HS-27A (cell line): ENCODE measurements around the gene CLN6.
"Not testable (repeated sequence)": the region's sequence is repeated elsewhere in the genome, so short reads cannot be mapped to it uniquely, and the experiment has no call there.

Experiments used
- DNase-seq: peaks from one replicate; pipeline ENCODE4 v3.0.0-alpha.2; 2012; ENCODE audit warnings: low read depth, missing footprints

Gene CLN6

DNA sequence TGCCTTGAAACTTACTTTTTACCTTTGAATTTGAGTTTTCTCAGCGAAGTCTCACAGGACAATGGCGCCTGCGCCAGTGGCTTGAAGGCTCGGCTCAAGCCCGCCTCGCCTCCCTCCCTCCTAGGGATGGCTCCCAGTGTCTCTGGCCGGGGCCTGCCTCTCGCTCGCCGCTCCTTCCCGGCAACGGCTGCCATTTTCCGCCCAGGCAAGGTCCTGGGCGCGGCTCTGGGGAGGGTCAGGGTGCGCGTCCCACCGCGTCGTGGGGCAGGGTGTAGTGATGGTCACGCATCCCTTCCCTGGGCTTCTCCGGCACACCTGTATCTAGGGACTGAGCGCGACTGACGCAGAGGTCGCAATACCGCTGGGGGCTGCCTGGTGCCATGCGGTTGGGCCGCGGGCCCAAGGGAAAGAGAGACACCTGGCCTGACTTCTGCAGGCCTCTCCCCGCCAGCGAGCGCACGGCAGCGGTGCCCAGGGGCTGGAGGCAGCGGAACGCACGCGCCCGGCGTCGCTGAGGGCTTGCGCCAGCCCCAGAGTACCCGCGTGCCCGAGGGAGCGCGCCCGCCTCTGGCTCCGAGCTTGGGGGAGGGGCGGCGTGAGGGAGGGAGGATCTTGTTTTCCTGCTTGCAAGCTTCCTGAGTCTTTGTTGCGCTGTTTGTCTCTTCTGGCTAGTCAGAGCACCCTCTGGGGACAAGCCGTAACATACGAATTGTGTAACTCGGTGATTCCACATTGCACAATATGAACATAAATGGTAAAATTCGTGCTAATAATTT, 27.3 kb upstream of the CLN6 start:
- DNase-seq = no peak

DNA sequence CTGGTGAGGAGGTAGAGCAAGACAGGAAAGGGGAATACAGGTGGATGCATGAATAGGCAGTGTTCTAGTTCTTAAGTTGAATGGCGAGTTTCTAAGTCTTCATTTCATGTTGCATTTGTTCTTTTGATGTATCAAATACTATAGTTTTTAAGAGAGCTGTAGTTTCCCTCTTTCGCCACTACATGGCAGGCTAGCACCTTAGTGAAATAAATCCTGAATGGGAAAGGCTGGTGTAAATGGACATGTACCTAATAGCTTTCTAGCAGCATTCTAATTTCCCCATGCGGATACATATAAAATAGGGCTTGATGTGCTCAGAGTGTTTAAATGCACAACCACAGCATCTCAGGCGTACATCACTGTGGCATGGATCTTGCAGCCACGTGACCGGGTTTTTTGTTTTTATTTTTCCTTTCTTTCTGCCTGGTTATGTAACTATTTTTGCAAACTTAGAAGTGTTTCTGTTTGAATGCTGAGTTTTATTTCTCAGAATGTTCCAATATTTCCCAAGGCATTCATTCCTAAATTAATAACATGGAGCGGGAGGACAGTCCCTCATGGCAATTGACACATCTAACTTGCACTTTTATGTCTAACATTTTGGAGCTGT, 23.5 kb upstream of the CLN6 start:
- no peak for DNase-seq

DNA sequence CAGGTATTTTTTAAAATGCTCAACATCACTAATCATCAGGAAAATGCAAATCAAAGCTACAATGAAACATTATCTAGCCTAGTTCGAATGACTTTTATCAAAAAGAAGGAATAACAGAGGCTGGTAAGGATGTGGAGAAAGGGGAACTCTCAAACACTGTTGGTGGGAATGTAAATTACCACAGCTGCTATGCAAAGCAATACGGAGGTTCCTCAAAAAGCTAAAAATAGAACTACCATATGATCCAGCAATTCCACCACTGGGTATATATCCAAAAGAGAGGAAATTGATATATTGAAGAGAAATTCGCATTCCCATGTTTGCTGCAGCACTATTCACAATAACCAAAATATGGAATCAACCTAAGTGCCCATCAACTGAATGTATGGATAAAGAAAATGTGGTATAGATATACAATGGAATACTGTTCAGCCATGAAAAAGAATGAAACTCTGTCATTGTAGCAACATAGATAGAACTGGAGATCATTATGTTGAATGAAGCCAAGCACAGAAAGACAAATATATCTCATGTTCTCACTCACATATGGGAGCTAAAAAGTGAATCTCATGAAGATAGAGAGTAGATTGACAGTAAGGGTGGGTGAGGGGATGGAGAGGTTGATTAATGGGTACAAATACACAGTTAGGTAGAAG, 19.7 kb upstream of the CLN6 start:
- DNase-seq = no peak

DNA sequence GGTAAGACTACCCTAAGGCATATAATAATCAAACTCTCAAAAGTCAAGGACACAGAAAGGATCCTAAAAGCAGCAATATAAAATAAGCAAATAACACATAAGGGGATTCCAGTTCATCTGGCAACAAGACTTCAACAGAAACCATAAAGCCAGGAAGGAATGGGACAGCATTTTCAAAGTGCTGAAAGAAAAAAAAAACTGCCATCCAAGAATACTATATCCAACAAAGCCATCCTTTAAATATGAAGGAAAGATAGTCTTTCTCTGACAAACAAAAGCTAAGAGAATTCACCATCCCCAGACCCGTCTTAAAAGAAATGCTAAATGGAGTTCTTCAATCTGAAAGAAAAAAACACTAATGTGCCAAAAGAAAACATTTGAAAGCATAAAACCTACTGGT, 14.7 kb upstream of the CLN6 start:
- DNase-seq = no peak

DNA sequence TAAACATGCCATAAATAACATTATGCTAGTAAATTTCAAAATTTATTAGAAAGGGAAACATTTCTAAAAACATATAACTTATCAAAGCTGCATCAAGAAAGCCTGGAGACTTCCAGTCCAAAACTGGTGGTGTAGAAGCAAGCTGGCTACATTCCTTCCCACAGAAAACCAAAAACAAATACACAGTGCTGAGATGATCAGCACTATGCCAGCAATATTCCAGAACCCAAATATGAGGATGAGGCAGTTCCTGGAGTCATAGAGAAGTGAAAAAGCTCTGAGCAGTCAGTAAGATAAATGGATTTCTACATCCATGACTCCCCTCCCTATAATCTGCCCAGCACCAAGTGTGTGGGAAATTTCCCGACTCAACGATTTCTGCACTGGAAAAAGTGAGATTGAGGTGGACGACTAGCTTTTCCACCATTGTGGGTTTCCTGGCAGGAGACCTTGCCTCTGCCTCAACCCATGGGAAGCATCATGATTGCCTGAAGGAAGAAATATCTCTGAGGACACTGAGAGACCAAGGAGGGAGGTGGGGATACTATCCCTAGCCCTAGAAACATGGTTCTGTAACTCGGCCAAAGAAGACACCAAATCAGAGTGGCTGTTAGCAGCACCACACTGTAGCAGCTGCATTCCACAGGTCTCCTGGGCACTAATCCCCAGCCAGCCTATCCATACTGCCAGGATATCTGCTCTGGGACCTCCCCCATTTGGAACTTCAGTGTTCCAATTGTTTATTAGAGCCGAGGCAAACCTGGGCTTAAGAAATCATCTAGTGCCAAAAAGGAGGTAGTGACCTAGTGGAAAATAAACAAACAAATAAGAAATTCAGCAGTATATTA, 11.8 kb upstream of the CLN6 start:
- DNase-seq = no peak

DNA sequence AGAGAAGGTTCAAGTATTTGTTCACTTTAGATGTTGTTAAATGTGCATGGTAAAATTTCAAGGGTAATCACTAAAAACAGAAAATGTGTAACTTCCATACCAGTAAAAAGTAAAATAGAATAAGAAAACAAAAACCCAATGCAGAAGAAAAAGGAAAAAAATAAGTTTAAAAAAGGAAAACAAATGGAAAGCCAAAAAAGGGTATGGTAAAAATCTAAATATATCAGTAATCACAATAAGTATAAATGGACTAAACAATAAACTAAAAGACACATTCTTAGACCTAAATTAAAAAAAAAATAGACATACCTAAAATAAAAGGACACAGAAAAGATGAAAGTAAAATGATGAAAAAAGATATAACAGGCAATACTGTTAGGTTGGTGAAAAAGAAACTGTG, 9.5 kb upstream of the CLN6 start:
- DNase-seq = no peak

DNA sequence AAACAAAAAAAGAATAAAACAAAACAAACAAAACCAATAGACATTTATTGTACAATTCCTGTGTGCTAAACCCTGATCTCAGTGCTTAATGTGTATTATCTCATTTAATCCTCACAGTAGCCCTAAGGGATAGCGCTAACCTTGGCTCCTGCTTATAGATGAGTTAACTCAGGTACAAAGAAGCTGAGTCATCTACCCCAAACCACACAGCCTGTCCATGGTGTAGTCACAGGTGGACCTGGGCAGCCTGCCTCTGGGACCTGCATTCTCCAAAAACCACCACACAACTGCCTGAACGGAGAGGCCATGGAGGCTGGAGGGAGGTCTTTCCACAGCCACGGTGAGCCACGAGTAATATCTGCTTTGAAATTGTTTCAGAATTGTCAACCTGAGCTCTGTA, 5.5 kb upstream of the CLN6 start:
- DNase-seq = no peak

DNA sequence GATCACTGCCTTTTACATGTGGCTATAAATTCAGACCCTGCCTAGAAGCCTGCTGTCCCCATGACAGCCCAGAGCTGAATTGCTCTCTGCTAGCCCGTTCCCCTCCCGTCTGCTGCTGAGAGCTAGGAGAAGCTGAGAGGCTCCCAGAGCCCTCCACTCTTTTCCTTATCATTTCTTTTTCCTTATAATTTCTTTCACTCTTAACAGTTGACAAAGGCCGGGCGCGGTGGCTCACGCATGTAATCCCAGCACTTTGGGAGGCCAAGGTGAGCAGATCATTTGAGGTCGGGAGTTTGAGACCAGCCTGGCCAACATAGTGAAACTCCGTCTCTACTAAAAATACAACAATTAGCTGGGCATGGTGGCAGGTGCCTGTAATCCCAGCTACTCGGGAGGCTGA, 5.0 kb upstream of the CLN6 start:
- not testable (repeated sequence) for DNase-seq

DNA sequence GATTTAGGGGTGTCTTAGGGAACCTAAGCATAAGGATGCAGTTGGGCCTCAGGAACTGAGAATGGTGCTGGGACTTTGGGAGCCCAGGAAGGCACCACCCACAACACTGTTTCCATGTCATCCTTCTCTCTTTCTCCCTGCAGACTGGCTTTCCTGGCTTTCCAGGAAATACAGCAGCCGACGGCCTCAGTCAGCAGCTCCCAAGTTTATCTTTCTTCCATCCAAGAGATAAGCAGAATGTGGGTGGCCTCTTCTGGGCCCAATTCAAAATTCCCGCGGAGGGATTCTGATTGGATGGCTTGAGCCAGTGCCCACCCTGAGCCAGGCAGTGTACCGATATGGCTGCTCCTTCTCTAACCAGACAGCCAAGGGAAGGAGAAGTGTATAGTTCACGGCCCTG, 4.5 kb upstream of the CLN6 start:
- DNase-seq = no peak

DNA sequence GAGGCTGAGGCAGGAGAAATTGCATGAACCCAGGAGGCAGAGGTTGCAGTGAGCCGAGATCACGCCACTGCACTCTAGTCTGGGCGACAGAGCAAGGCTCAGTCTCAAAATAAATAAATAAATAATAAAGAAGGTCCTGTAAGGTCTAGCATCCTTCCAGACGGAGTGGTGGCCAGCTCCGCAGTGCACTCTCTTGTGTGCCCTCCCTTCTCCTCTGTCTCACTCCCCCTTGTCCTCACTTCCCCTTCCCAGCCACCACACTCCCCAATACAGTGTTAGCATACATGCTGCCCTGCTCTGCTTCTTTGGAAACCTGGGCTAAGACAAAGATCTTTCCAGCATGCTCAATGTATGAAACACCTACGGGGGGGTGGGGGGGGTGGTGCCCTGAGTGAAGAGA, 3.4 kb upstream of the CLN6 start:
- no peak for DNase-seq

DNA sequence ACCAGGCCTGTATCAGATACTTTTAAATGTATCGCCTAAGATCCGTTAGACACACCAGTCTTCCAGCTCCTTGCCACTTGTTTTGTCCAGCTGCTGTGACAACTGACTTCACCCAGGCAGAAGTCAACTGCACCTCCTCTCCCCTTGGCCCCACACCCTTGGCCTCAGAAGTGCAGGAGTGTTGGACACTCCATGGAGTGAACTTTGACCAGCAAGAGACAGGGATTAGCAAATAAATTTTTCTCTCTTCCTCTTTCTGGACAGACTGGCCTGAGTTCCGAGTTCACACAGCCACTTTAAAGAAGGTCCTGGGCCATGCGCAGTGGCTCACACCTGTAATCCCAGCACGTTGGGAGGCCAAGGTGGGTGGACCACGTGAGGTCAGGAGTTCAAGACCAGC, 2.9 kb upstream of the CLN6 start:
- no peak for DNase-seq

DNA sequence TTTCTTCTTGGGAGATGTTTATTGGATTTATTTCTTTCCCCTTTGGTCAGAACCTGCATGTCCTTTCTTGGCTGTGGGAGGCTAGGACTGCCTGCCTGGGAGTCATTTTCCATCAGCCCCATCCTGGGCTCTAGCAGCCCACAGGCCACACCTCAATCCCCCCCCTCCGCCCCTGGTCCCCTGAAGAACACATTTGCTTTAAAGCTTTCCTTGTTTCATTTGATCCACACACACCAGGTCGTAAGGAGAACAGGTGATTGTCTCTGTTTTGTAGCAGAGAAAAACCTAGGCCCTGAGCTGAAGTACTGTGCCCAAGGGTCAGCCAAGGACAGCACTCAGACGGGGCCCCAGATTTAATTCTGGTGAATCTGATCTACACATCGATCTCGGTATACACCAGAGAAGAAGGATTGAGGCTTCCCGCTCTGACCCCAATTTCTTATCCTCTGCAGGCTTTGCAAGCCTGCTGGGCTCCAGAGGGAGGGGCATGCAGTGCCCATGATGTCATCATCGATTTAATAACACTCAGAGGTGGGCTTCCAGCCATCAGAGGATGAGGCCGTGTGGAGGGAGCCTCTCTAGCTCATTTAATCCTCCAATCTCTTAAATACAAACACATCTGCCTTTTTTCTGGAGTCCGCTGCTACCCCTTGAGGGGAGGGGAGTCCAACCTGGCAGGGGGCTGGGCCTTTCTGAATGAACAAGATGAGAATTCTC, 1.7 kb upstream of the CLN6 start:
- DNase-seq = no peak

DNA sequence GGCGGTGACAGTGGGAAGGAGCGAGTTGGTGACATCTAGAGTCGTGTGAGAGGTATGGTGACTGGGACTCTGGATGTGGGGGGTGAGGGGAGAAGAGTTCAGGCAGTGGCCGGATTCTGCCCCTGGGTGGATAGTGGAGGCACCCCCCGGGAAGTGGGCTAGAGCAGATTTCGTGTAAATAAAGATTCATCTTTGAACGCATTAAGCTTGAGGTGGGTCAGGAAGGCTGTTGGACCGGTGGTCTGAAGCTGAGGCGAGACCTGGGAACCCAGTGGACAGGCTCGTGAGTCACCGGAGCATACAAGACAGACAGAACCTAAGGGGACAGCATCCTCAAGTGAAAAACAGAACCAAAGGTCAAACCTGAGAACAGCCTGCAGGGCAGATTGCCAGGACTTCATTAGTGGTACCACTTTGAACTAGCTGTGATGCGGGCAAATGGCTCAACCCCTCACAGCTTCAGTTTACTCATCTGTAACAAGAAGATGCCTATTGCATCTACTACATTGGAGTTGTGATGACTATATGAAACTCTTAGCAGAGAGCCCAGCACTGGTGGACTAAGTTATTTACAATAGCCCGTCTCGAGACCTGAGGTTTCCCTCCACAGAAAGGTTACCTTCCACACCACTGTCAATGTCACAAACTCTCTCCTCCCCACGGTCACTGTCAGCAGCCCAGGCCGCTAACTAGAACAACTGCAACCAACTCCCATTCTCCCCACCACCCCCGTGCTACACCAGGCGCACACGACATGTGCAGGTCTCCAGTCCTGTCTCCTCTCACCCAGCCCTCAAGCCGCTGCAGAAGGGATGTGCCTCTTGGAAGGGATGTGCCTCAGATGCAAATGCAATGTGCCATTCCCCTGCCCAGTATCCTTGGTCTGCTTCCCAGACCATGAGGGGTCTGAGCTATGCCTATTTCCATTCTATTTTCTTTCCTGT, 901 bp upstream of the CLN6 start:
- no peak for DNase-seq

DNA sequence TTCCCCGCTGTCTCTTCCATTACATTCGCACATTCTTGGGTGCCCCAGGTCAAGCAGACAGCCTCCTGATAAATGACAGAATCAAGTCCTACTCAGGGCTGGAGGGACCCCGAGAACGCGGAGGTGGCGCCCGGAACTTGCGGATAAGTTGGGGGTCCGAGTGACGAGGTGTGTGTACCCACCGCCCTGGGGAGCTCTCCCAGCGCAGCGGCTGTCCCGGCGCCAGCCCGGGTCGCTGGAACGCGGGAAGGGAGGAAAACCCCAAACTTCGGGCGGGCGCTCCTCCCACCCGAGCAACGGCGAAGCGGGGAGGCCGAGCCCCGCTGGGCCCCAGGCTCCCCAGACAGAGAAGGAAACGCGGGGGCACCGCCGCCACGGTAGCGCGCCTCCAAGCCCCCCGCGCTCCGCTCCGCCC, 550 bp downstream of the CLN6 start:
- peak; percentile 29 for DNase-seq

DNA sequence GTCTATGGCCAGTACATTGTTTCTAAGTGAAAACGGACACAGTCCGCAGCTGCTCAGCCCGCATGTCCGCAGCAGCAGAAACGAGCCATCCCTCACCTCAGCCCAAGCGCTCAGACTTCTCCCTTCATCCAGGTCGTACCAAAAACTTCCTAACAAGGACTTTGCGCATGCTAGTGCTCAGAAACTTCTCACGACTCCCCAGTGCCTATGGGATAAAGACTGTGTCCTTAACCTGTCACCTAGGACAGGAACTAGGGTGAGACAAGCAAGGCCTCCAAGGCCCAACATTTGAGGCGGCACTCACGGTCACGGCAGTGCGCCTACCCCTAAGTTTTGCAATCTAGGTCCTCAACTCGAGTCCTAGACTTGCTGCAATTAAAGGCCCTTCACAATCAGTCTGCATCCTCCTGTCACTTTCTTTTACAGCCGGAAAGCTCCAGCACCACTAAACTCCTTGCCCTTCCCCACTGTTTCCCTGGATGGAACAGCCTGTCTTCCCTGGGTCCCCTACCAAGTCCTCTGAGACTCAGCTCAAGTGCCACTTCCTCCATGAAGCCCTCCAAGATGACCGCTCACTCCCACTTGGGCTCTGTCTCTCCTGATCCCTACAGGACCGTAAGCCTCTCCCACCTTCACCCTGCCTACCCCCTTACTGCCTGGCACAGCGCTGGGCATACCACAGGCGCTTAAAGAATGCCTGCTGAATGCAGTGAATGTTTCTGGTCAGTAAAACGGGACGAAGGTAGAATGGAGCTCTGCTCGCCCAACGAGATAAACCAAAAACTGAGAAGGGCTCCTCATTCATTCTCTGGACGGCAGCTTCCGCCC, 1.2 kb downstream of the CLN6 start:
- DNase-seq = peak; percentile 27

DNA sequence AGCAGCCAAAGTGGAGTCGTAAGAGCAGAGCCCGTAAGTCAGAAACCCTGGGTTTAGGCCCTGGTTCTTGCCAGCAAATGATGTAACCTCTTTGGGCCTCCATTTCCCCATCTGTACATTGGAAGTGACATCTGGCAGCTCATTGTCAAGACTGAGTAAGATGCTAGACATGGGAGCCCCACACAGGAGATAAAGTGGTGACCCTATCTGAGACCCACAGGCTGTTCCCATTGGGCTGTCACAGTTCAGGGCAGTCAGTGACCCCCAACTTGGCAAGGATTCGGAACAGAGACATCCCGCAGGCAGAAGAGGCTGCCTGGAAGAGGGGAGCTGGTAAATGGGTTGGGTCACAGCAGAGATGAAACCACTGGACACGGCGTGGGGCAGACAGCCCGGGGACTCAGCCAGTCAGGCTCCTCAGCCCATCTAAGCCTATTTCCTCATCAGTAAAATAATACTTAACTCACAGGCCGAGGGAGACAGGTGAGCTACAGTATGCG, 1.8 kb downstream of the CLN6 start:
- DNase-seq = no peak

DNA sequence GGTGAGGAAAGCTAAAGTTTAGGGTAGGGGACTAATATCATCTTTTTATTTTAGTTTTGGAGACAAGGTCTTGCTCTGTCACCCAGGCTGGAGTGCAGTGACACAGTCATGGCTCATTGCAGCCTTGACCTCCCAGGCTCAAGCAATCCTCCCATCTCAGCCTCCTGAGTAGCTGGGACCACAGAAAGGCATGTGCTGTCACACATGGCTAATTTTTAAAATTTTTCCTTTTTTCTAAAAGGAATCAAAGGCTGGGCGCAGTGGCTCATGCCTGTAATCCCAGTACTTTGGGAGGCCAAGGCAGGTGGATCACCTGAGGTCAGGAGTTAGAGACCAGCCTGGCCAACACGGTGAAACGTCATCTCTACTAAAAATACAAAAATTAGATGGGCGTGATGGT, 4.1 kb downstream of the CLN6 start:
- not testable (repeated sequence) for DNase-seq

DNA sequence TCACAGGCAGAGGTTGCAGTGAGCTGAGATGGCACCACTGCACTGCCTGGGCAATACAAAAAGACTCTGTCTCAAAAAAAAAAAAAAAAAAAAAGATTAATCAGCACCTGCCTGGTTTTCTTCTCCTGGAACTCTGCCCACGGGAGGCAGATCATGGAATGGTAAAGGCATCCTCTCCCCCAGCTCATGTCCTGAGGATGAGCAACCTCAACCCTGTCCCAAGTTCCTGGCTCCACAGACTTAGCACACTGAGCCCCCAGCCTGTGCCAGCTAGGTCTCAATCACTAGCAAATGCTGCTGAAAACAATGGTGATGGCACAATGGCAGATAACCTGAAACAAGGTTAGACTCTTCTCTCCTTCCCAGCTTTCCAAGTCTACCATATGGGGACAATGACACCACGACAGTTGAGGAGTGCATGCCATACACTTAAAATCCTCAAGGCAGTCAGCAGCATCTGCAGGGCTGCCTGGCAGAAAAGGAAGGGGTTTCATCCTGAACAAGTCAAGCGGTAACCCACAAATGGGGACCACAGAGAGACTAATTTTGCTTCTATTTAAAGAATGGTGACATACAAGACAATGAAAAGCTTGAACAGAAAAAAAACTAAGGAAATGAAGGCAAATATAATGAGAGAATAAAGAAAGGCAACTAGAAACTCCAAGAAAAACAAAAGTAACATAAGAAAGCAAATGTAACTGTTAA, 4.8 kb downstream of the CLN6 start:
- DNase-seq = no peak

DNA sequence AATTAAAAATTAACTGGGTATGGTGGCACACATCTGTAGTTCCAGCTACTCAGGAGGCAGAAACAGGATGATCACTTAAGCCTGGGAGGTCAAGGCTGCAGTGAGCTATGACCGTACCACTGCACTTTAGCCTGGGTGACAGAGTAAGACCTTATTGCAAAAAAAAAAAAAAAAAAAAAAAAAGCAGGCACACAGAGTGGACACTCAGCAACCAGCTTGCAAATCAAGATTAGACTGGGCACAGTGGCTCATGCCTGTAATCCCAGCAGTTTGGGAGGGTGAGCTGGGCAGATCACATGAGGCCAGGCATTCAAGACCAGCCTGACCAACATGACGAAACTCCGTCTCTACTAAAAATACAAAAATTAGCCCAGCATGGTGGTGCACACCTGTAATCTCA, 5.4 kb downstream of the CLN6 start:
- DNase-seq = no peak
